DND-41 (cell line): ENCODE results near the gene C17orf114.

Source experiments
- ATAC-seq: fragments of 200-7000 bp; cut with Tn5 transposase; 3 replicates; pipeline ENCODE4 v1.9.1; 2021; ENCODE audit warnings: low read depth; ENCODE audit not compliant: insufficient read depth
- DNase-seq: peaks from one replicate; pipeline ENCODE4 v3.0.0-alpha.2; 2020
- H2AFZ ChIP-seq: 2 replicates; pipeline ENCODE4 v1.6.0; 2012; ENCODE audit warnings: low read depth, low read length
- H3K27ac ChIP-seq: 2 replicates; pipeline ENCODE4 v1.5.1; 2012; ENCODE audit warnings: low read length, inconsistent platforms
- H3K27me3 ChIP-seq: fragments of 200-600 bp; sonication (generic); 2 replicates; pipeline ENCODE4 v1.6.0; 2012; ENCODE audit warnings: low read length, mild to moderate bottlenecking, inconsistent platforms; ENCODE audit not compliant: insufficient read depth, poor library complexity
- H3K36me3 ChIP-seq: 2 replicates; pipeline ENCODE4 v1.5.1; 2012; ENCODE audit warnings: low read length, inconsistent platforms; ENCODE audit not compliant: insufficient read depth
- H3K4me1 ChIP-seq: 2 replicates; pipeline ENCODE4 v1.5.1; 2012; ENCODE audit warnings: mild to moderate bottlenecking, low read length; ENCODE audit not compliant: insufficient read depth
- H3K4me2 ChIP-seq: 2 replicates; pipeline ENCODE4 v1.6.0; 2012; ENCODE audit warnings: mild to moderate bottlenecking, moderate library complexity, low read length, inconsistent platforms; ENCODE audit not compliant: insufficient read depth
- H3K4me3 ChIP-seq, 2 experiments: fragments of 200-600 bp in 1 of 2; shearing (Covaris generic) in 1 of 2; 2 replicates each; pipeline ENCODE4 v1.5.1; 2012 to 2016; ENCODE audit warnings: inconsistent platforms in 2 of 2, low read length in 2 of 2, mild to moderate bottlenecking in 2 of 2, low read depth in 1 of 2, moderate library complexity in 1 of 2
- H3K79me2 ChIP-seq: 2 replicates; pipeline ENCODE4 v1.6.0; 2012; ENCODE audit warnings: low read length, inconsistent platforms; ENCODE audit not compliant: insufficient read depth
- H3K9ac ChIP-seq: 2 replicates; pipeline ENCODE4 v1.6.0; 2012; ENCODE audit warnings: low read depth, mild to moderate bottlenecking, inconsistent platforms, low read length, moderate library complexity
- H3K9me3 ChIP-seq: 2 replicates; pipeline ENCODE4 v1.5.1; 2012; ENCODE audit warnings: low read length, moderate library complexity, mild to moderate bottlenecking, inconsistent platforms; ENCODE audit not compliant: insufficient read depth, severe bottlenecking
- H4K20me1 ChIP-seq: 2 replicates; pipeline ENCODE4 v1.6.0; 2012; ENCODE audit warnings: low read length; ENCODE audit not compliant: insufficient read depth
- CTCF ChIP-seq: IDR thresholded peaks from 2 replicates; pipeline ENCODE4 v1.5.1; 2012; ENCODE audit warnings: borderline replicate concordance, low read length, moderate library complexity, mild to moderate bottlenecking; ENCODE audit not compliant: poor library complexity, severe bottlenecking; ENCODE audit errors: extremely low read depth
- EZH2 ChIP-seq: IDR thresholded peaks from 3 replicates; pipeline ENCODE4 v1.6.1; 2012; ENCODE audit warnings: borderline replicate concordance, low read depth, mild to moderate bottlenecking, moderate library complexity, low read length, inconsistent platforms; ENCODE audit not compliant: severe bottlenecking

The C17orf114 gene

GRCh38 chr17:4769628-4770027, 32.5 kb downstream of the C17orf114 start:
- no peak for TF ChIP-seq EZH2
- no peak for TF ChIP-seq CTCF
- DNase-seq (no peak), ATAC-seq (no peak)
- H3K79me2 ChIP-seq = no peaks in the 10 kb centered on the region
- H3K27ac ChIP-seq = no peak overlapping the region
- no peaks in the 10 kb centered on the region for H3K4me1 ChIP-seq
- no peaks in the 10 kb centered on the region for H4K20me1 ChIP-seq
- no peak overlapping the region for H3K4me2 ChIP-seq
- peaks cover 5% of the 10 kb centered on the region for H3K27me3 ChIP-seq
- H2AFZ ChIP-seq = no peak overlapping the region
- no peaks in the 10 kb centered on the region for H3K9me3 ChIP-seq
- H3K36me3 ChIP-seq = no peaks in the 10 kb centered on the region
- H3K4me3 ChIP-seq = no peak overlapping the region
- H3K9ac ChIP-seq = no peak overlapping the region

- no peaks in the 10 kb centered on the region for H3K4me1 ChIP-seq
- no peak overlapping the region for H3K27ac ChIP-seq
- H3K79me2 ChIP-seq = no peaks in the 10 kb centered on the region
- no peak overlapping the region for H2AFZ ChIP-seq
- H3K9me3 ChIP-seq = no peaks in the 10 kb centered on the region
- H3K9ac ChIP-seq = no peak overlapping the region
- no peaks in the 10 kb centered on the region for H3K36me3 ChIP-seq
- H3K4me2 ChIP-seq = no peak overlapping the region
- ATAC-seq (no peak), DNase-seq (no peak)
- no peak overlapping the region for H3K4me3 ChIP-seq
- H4K20me1 ChIP-seq = no peaks in the 10 kb centered on the region
- peaks cover 2% of the 10 kb centered on the region for H3K27me3 ChIP-seq
- TF ChIP-seq CTCF (no peak), EZH2 (no peak)
Observed at GRCh38 chr17:4768298-4768697, 33.8 kb downstream of the C17orf114 start.

GRCh38 chr17:4766723-4767122, 35.4 kb downstream of the C17orf114 start:
- Histone ChIP-seq H3K79me2 (no peaks in the 10 kb centered on the region), H3K4me3 (no peak overlapping the region), H3K27ac (no peak overlapping the region), H4K20me1 (no peaks in the 10 kb centered on the region), H3K27me3 (no peaks in the 10 kb centered on the region), H2AFZ (no peak overlapping the region), H3K9me3 (no peaks in the 10 kb centered on the region), H3K4me2 (no peak overlapping the region), H3K36me3 (no peaks in the 10 kb centered on the region), H3K9ac (no peak overlapping the region), H3K4me1 (no peaks in the 10 kb centered on the region)
- DNase-seq (no peak), ATAC-seq (no peak)
- no peak for TF ChIP-seq CTCF
- no peak for TF ChIP-seq EZH2

- no peaks in the 10 kb centered on the region for H4K20me1 ChIP-seq
- H3K4me1 ChIP-seq = no peaks in the 10 kb centered on the region
- H3K27me3 ChIP-seq = no peaks in the 10 kb centered on the region
- no peaks in the 10 kb centered on the region for H3K36me3 ChIP-seq
- ATAC-seq (no peak), DNase-seq (no peak)
- no peaks in the 10 kb centered on the region for H3K79me2 ChIP-seq
- no peak overlapping the region for H3K4me3 ChIP-seq
- no peak overlapping the region for H3K4me2 ChIP-seq
- TF ChIP-seq EZH2 (no peak), CTCF (no peak)
- H3K9me3 ChIP-seq = no peaks in the 10 kb centered on the region
- H2AFZ ChIP-seq = no peak overlapping the region
- H3K27ac ChIP-seq = no peak overlapping the region
- H3K9ac ChIP-seq = no peak overlapping the region
Observed at GRCh38 chr17:4766201-4766600, 35.9 kb downstream of the C17orf114 start.
